HT1080 (cell line): Measurements from ENCODE around the gene MLH3. TPM values are rescaled to one million over a fixed set of nuclear protein-coding genes. Genes with fewer than 3 reads are reported as not detected.
A peak's percentile ranks its signal among the peaks of the same experiment; 100 is the strongest.
"Not testable (repeated sequence)": the region's sequence is repeated elsewhere in the genome, so short reads cannot be mapped to it uniquely, and the experiment has no call there.

ENCODE experiments used
- DNase-seq: peaks from one replicate; pipeline ENCODE4 v3.0.0-alpha.2; 2015; ENCODE audit warnings: low read depth
- polyA plus RNA-seq, 2 experiments: library from polyadenylated mRNA; depleted of rRNA; stranded (reverse); fragments of >200 nt; gene quantifications; 2 replicates each; pipeline ENCODE4 v1.2.3, GENCODE V29; 2015
- total RNA-seq: library from RNA; depleted of rRNA; stranded (reverse); fragments of >200 nt; shearing (Covaris generic); gene quantifications from 2 replicates; pipeline ENCODE4 v1.2.3, GENCODE V29; 2014; rRNA removed

MLH3 gene
- total RNA-seq, result 4.7 and 4.9 TPM in 2 replicates
- polyA plus RNA-seq (2015; cell fraction: cytosol; rRNA removed), result 7.5 and 9.1 TPM in 2 replicates
- polyA plus RNA-seq (2015; cell fraction: nucleus; rRNA removed), result 16.6 and 23.5 TPM in 2 replicates

- DNase-seq, result peak; percentile 56
These were observed at the start of gene MLH3 for GRCh38 chr14:75050852-75051555. MLH3 (minus strand) TSS chr14:75051467; CDS start chr14:75049655, 1,812 bp downstream.

GRCh38 chr14:75098682-75099081, 47.4 kb upstream of the MLH3 start:
- DNase-seq, result no peak

GRCh38 chr14:75098212-75098611, 46.9 kb upstream of the MLH3 start:
- no peak for DNase-seq

- DNase-seq, result no peak
These were observed 45.7 kb upstream of the MLH3 start for GRCh38 chr14:75096959-75097358.

- no peak for DNase-seq
These were observed 44.4 kb upstream of the MLH3 start for GRCh38 chr14:75095690-75096089.

GRCh38 chr14:75094896-75095295, 43.6 kb upstream of the MLH3 start:
- no peak for DNase-seq

GRCh38 chr14:75092698-75093097, 41.4 kb upstream of the MLH3 start:
- DNase-seq, result no peak

GRCh38 chr14:75091251-75091650, 40.0 kb upstream of the MLH3 start:
- no peak for DNase-seq

GRCh38 chr14:75090353-75090752, 39.1 kb upstream of the MLH3 start:
- no peak for DNase-seq

GRCh38 chr14:75088566-75089373, 37.5 kb upstream of the MLH3 start:
- peak; percentile 68 for DNase-seq

- no peak for DNase-seq
These were observed 36.9 kb upstream of the MLH3 start for GRCh38 chr14:75088153-75088552.

- DNase-seq, result peak; percentile 36
These were observed 33.2 kb upstream of the MLH3 start for GRCh38 chr14:75084513-75084912.

- DNase-seq, result no peak
These were observed 32.0 kb upstream of the MLH3 start for GRCh38 chr14:75083271-75083670.

- DNase-seq, result no peak
These were observed 30.5 kb upstream of the MLH3 start for GRCh38 chr14:75081660-75082229.

GRCh38 chr14:75079521-75079920, 28.3 kb upstream of the MLH3 start:
- DNase-seq, result no peak

GRCh38 chr14:75077794-75078193, 26.5 kb upstream of the MLH3 start:
- DNase-seq, result no peak

- no peak for DNase-seq
These were observed 19.1 kb upstream of the MLH3 start for GRCh38 chr14:75070383-75070782.

- DNase-seq, result no peak
These were observed 18.5 kb upstream of the MLH3 start for GRCh38 chr14:75069811-75070145.

- DNase-seq, result peak; percentile 44
These were observed 18.0 kb upstream of the MLH3 start, which contains the start of gene ZC2HC1C for GRCh38 chr14:75069121-75069810. ZC2HC1C (plus strand) TSS chr14:75069641; CDS start chr14:75070574, 933 bp downstream.

- peak; percentile 3 for DNase-seq
These were observed 17.2 kb upstream of the MLH3 start for GRCh38 chr14:75068294-75069120.

GRCh38 chr14:75067765-75068164, 16.5 kb upstream of the MLH3 start:
- DNase-seq, result not testable (repeated sequence)
